Immature natural killer cell (primary cell): ENCODE measurements around the gene CHRNA3. TPM values are rescaled to one million over a fixed set of nuclear protein-coding genes. Genes with fewer than 3 reads are reported as not detected.
"Not testable (repeated sequence)": the region's sequence is repeated elsewhere in the genome, so short reads cannot be mapped to it uniquely, and the experiment has no call there.

Experiments
- DNase-seq, 3 donors: peaks; one replicate each; pipeline ENCODE4 v3.0.0; 2022; ENCODE audit warnings: mixed read lengths in 1 of 3
- H3K27ac Mint-ChIP-seq, 6 donors: one replicate each; pipeline ENCODE4 v1.8.0; 2020; ENCODE audit warnings: mixed read lengths in 6 of 6, mild to moderate bottlenecking in 5 of 6, inconsistent platforms in 4 of 6, moderate library complexity in 3 of 6
- H3K27me3 Mint-ChIP-seq, 3 donors: one replicate each; pipeline ENCODE4 v1.8.0; 2020 to 2021; ENCODE audit warnings: low read depth in 3 of 3, mild to moderate bottlenecking in 3 of 3, mixed read lengths in 3 of 3, moderate library complexity in 3 of 3, inconsistent platforms in 1 of 3
- H3K36me3 Mint-ChIP-seq, 3 donors: one replicate each; pipeline ENCODE4 v1.8.0; 2020; ENCODE audit warnings: mixed read lengths in 3 of 3, inconsistent platforms in 2 of 3, mild to moderate bottlenecking in 2 of 3
- H3K4me1 Mint-ChIP-seq, 2 donors: one replicate each; pipeline ENCODE4 v1.8.0; 2020; ENCODE audit warnings: inconsistent platforms in 2 of 2, mild to moderate bottlenecking in 2 of 2, mixed read lengths in 2 of 2, moderate library complexity in 1 of 2
- H3K4me3 Mint-ChIP-seq, 5 donors: one replicate each; pipeline ENCODE4 v1.8.0; 2020; ENCODE audit warnings: mild to moderate bottlenecking in 5 of 5, mixed read lengths in 5 of 5, inconsistent platforms in 3 of 5, moderate library complexity in 3 of 5
- H3K9me3 Mint-ChIP-seq, 6 donors: one replicate each; pipeline ENCODE4 v1.8.0; 2020; ENCODE audit warnings: mild to moderate bottlenecking in 6 of 6, mixed read lengths in 6 of 6, inconsistent platforms in 4 of 6, moderate library complexity in 3 of 6
- polyA plus RNA-seq, 3 donors: library from polyadenylated mRNA; unstranded; fragments of 300-500 nt; fragmentation: Illumina TruSeq; gene quantifications; one replicate each; pipeline ENCODE4 v1.2.3, GENCODE V29; 2021

Gene CHRNA3
- polyA plus RNA-seq, 3 donors from 2014 or later = not detected

- Mint-ChIP-seq H3K4me3 (no peak overlapping the region), H3K9me3 (no peaks in the 10 kb centered on the region), H3K4me1 (peaks cover 0 to 1% of the 10 kb centered on the region in 2 donors), H3K27ac (no peak overlapping the region), H3K27me3 (peaks cover 5 to 22% (median 8%) of the 10 kb centered on the region in 3 donors), H3K36me3 (no peaks in the 10 kb centered on the region)
- no peak for DNase-seq
Measured at GRCh38 chr15:78618064-78618463, 2.7 kb downstream of the CHRNA3 start.

- no peaks in the 10 kb centered on the region for H3K9me3 Mint-ChIP-seq
- no peak overlapping the region for H3K27ac Mint-ChIP-seq
- peaks cover 0 to 1% of the 10 kb centered on the region in 2 donors for H3K4me1 Mint-ChIP-seq
- H3K4me3 Mint-ChIP-seq = no peak overlapping the region
- no peaks in the 10 kb centered on the region for H3K36me3 Mint-ChIP-seq
- H3K27me3 Mint-ChIP-seq = peaks cover 5 to 19% (median 8%) of the 10 kb centered on the region in 3 donors
- DNase-seq = no peak
Measured at GRCh38 chr15:78617516-78617915, 3.3 kb downstream of the CHRNA3 start.

- Mint-ChIP-seq H3K9me3 (no peaks in the 10 kb centered on the region), H3K4me1 (peaks cover 0 to 1% of the 10 kb centered on the region in 2 donors), H3K27me3 (peaks cover 5 to 16% (median 8%) of the 10 kb centered on the region in 3 donors), H3K36me3 (no peaks in the 10 kb centered on the region), H3K27ac (no peak overlapping the region), H3K4me3 (no peak overlapping the region)
- no peak for DNase-seq
Measured at GRCh38 chr15:78617076-78617475, 3.7 kb downstream of the CHRNA3 start.

- peaks cover 5 to 13% (median 6%) of the 10 kb centered on the region in 3 donors for H3K27me3 Mint-ChIP-seq
- H3K36me3 Mint-ChIP-seq = no peaks in the 10 kb centered on the region
- DNase-seq = no peak
- no peaks in the 10 kb centered on the region for H3K9me3 Mint-ChIP-seq
- H3K4me3 Mint-ChIP-seq = no peak overlapping the region
- H3K4me1 Mint-ChIP-seq = peaks cover 0 to 1% of the 10 kb centered on the region in 2 donors
- no peak overlapping the region for H3K27ac Mint-ChIP-seq
Measured at GRCh38 chr15:78616506-78616905, 4.3 kb downstream of the CHRNA3 start.

- H3K36me3 Mint-ChIP-seq = no peaks in the 10 kb centered on the region
- peaks cover 0 to 1% of the 10 kb centered on the region in 2 donors for H3K4me1 Mint-ChIP-seq
- peaks cover 5 to 9% (median 5%) of the 10 kb centered on the region in 3 donors for H3K27me3 Mint-ChIP-seq
- no peaks in the 10 kb centered on the region for H3K9me3 Mint-ChIP-seq
- DNase-seq = no peak
- no peak overlapping the region for H3K4me3 Mint-ChIP-seq
- H3K27ac Mint-ChIP-seq = no peak overlapping the region
Measured at GRCh38 chr15:78615151-78615589, 5.6 kb downstream of the CHRNA3 start.

GRCh38 chr15:78614021-78614420 lies 6.8 kb downstream of the CHRNA3 start:
- peaks cover 2 to 13% (median 5%) of the 10 kb centered on the region in 3 donors for H3K27me3 Mint-ChIP-seq

GRCh38 chr15:78609551-78609950 lies 11.2 kb downstream of the CHRNA3 start:
- not testable (repeated sequence) for H3K36me3 Mint-ChIP-seq, DNase-seq, H3K4me1 Mint-ChIP-seq, H3K4me3 Mint-ChIP-seq, H3K9me3 Mint-ChIP-seq, H3K27ac Mint-ChIP-seq
- H3K27me3 Mint-ChIP-seq = peaks cover 1 to 17% (median 7%) of the 10 kb centered on the region in 3 donors

More at GRCh38 chr15:78614021-78614420, 6.8 kb downstream of the CHRNA3 start:
- no peak overlapping the region for H3K4me3 Mint-ChIP-seq
- peaks cover 0 to 1% of the 10 kb centered on the region in 2 donors for H3K4me1 Mint-ChIP-seq
- DNase-seq = no peak
- no peak overlapping the region for H3K27ac Mint-ChIP-seq
- no peaks in the 10 kb centered on the region for H3K9me3 Mint-ChIP-seq
- no peaks in the 10 kb centered on the region for H3K36me3 Mint-ChIP-seq

- Mint-ChIP-seq H3K4me1 (no peaks in the 10 kb centered on the region), H3K4me3 (no peak overlapping the region), H3K36me3 (no peaks in the 10 kb centered on the region), H3K9me3 (no peaks in the 10 kb centered on the region), H3K27ac (no peak overlapping the region), H3K27me3 (peaks cover 3 to 20% (median 7%) of the 10 kb centered on the region in 3 donors)
- DNase-seq = no peak
Measured at GRCh38 chr15:78605680-78606079, 15.1 kb downstream of the CHRNA3 start.

- Mint-ChIP-seq H3K9me3 (no peaks in the 10 kb centered on the region), H3K36me3 (no peaks in the 10 kb centered on the region), H3K27me3 (peaks cover 3 to 22% (median 7%) of the 10 kb centered on the region in 3 donors), H3K27ac (no peak overlapping the region), H3K4me3 (no peak overlapping the region), H3K4me1 (no peaks in the 10 kb centered on the region)
- no peak for DNase-seq
Measured at GRCh38 chr15:78605201-78605600, 15.6 kb downstream of the CHRNA3 start.

- H3K27me3 Mint-ChIP-seq = peaks cover 3 to 17% (median 7%) of the 10 kb centered on the region in 3 donors
- no peaks in the 10 kb centered on the region for H3K4me1 Mint-ChIP-seq
Measured at GRCh38 chr15:78604420-78604819, 16.4 kb downstream of the CHRNA3 start.

GRCh38 chr15:78603467-78603866 lies 17.3 kb downstream of the CHRNA3 start:
- Mint-ChIP-seq H3K4me3 (no peak overlapping the region), H3K36me3 (no peaks in the 10 kb centered on the region), H3K27me3 (peaks cover 3 to 11% (median 7%) of the 10 kb centered on the region in 3 donors), H3K4me1 (no peaks in the 10 kb centered on the region), H3K9me3 (no peaks in the 10 kb centered on the region), H3K27ac (no peak overlapping the region)
- DNase-seq = no peak

More at GRCh38 chr15:78604420-78604819, 16.4 kb downstream of the CHRNA3 start:
- Mint-ChIP-seq H3K27ac (no peak overlapping the region), H3K9me3 (no peaks in the 10 kb centered on the region), H3K4me3 (no peak overlapping the region), H3K36me3 (no peaks in the 10 kb centered on the region)
- no peak for DNase-seq

GRCh38 chr15:78599189-78599588 lies 21.6 kb downstream of the CHRNA3 start:
- no peaks in the 10 kb centered on the region for H3K36me3 Mint-ChIP-seq
- H3K27me3 Mint-ChIP-seq = peaks cover 0 to 5% (median 2%) of the 10 kb centered on the region in 3 donors
- no peaks in the 10 kb centered on the region for H3K4me1 Mint-ChIP-seq
- H3K9me3 Mint-ChIP-seq = no peaks in the 10 kb centered on the region
- DNase-seq = no peak
- no peak overlapping the region for H3K4me3 Mint-ChIP-seq
- no peak overlapping the region for H3K27ac Mint-ChIP-seq

GRCh38 chr15:78598348-78598747 lies 22.4 kb downstream of the CHRNA3 start:
- Mint-ChIP-seq H3K27ac (no peak overlapping the region), H3K27me3 (peaks cover 0 to 5% (median 2%) of the 10 kb centered on the region in 3 donors), H3K9me3 (no peaks in the 10 kb centered on the region), H3K4me3 (no peak overlapping the region), H3K4me1 (no peaks in the 10 kb centered on the region), H3K36me3 (no peaks in the 10 kb centered on the region)
- DNase-seq = no peak

GRCh38 chr15:78597583-78597982 lies 23.2 kb downstream of the CHRNA3 start:
- H3K4me1 Mint-ChIP-seq = no peaks in the 10 kb centered on the region
- H3K36me3 Mint-ChIP-seq = no peaks in the 10 kb centered on the region
- no peak for DNase-seq
- no peak overlapping the region for H3K27ac Mint-ChIP-seq
- H3K27me3 Mint-ChIP-seq = peaks cover 0 to 5% (median 2%) of the 10 kb centered on the region in 3 donors
- H3K9me3 Mint-ChIP-seq = no peaks in the 10 kb centered on the region
- H3K4me3 Mint-ChIP-seq = no peak overlapping the region

GRCh38 chr15:78574944-78575343 lies 45.9 kb downstream of the CHRNA3 start:
- DNase-seq = no peak
- Mint-ChIP-seq H3K27ac (no peak overlapping the region), H3K4me1 (no peaks in the 10 kb centered on the region), H3K9me3 (no peaks in the 10 kb centered on the region), H3K36me3 (no peaks in the 10 kb centered on the region), H3K4me3 (no peak overlapping the region), H3K27me3 (peaks cover 0 to 1% (median 0%) of the 10 kb centered on the region in 3 donors)
